H9 (cell line): Measurements from ENCODE around the gene TMPRSS3. TPM values are rescaled to one million over a fixed set of nuclear protein-coding genes. Genes with fewer than 3 reads are reported as not detected.

Experiments
- DNase-seq: peaks from one replicate; pipeline ENCODE4 v3.0.0-alpha.2; 2017
- H2AFZ ChIP-seq: one replicate; pipeline ENCODE4 v1.6.1; 2013; ENCODE audit warnings: mild to moderate bottlenecking, low read length, control low read depth, moderate library complexity
- H2AK5ac ChIP-seq: 2 replicates; pipeline ENCODE4 v1.6.1; 2013; ENCODE audit warnings: low read length, control low read depth, mixed read lengths; ENCODE audit not compliant: insufficient read length
- H2BK120ac ChIP-seq: one replicate; pipeline ENCODE4 v1.6.1; 2013; ENCODE audit warnings: low read depth, mild to moderate bottlenecking, low read length, control low read depth, inconsistent platforms; ENCODE audit not compliant: poor library complexity, severe bottlenecking
- H2BK12ac ChIP-seq: 2 replicates; pipeline ENCODE4 v1.6.1; 2013; ENCODE audit warnings: low read length, control low read depth, mixed read lengths, low read depth; ENCODE audit not compliant: insufficient read length
- H2BK15ac ChIP-seq: 2 replicates; pipeline ENCODE4 v1.6.1; 2013; ENCODE audit warnings: low read depth, low read length, control low read depth
- H2BK20ac ChIP-seq: one replicate; pipeline ENCODE4 v1.6.1; 2013; ENCODE audit warnings: low read depth, mild to moderate bottlenecking, low read length, control low read depth, inconsistent platforms; ENCODE audit not compliant: poor library complexity, severe bottlenecking
- H2BK5ac ChIP-seq: 2 replicates; pipeline ENCODE4 v1.6.1; 2013; ENCODE audit warnings: low read length, control low read depth, mixed read lengths; ENCODE audit not compliant: insufficient read length
- H3K14ac ChIP-seq: 2 replicates; pipeline ENCODE4 v1.6.1; 2013; ENCODE audit warnings: low read length, control low read depth; ENCODE audit not compliant: insufficient read depth
- H3K18ac ChIP-seq: 2 replicates; pipeline ENCODE4 v1.6.1; 2013; ENCODE audit warnings: low read depth, mild to moderate bottlenecking, mixed read lengths, low read length, control low read depth; ENCODE audit not compliant: insufficient read length
- H3K23ac ChIP-seq: 2 replicates; pipeline ENCODE4 v1.6.1; 2013; ENCODE audit warnings: low read length, control low read depth, mixed read lengths, low read depth; ENCODE audit not compliant: insufficient read length
- H3K23me2 ChIP-seq: 2 replicates; pipeline ENCODE4 v1.6.1; 2013; ENCODE audit warnings: low read depth, mild to moderate bottlenecking, mixed read lengths, low read length, control low read depth; ENCODE audit not compliant: insufficient read length, poor library complexity, severe bottlenecking
- H3K27ac ChIP-seq: 2 replicates; pipeline ENCODE4 v1.5.1; 2013; ENCODE audit warnings: low read length, control low read depth, mixed read lengths, low read depth; ENCODE audit not compliant: insufficient read length
- H3K27me3 ChIP-seq: 2 replicates; pipeline ENCODE4 v1.6.1; 2013; ENCODE audit warnings: low read length, control low read depth, inconsistent platforms; ENCODE audit not compliant: insufficient read depth
- H3K4ac ChIP-seq: 2 replicates; pipeline ENCODE4 v1.6.1; 2013; ENCODE audit warnings: low read depth, mild to moderate bottlenecking, control low read depth, inconsistent platforms, low read length, moderate library complexity
- H3K4me1 ChIP-seq: 2 replicates; pipeline ENCODE4 v1.6.1; 2013; ENCODE audit warnings: low read length, control low read depth, inconsistent platforms; ENCODE audit not compliant: insufficient read depth
- H3K4me2 ChIP-seq: 2 replicates; pipeline ENCODE4 v1.6.1; 2013; ENCODE audit warnings: low read length, control low read depth, mixed read lengths; ENCODE audit not compliant: insufficient read length, insufficient read depth
- H3K56ac ChIP-seq: 2 replicates; pipeline ENCODE4 v1.6.1; 2013; ENCODE audit warnings: low read depth, mild to moderate bottlenecking, mixed read lengths, low read length, control low read depth; ENCODE audit not compliant: insufficient read length
- H3K79me1 ChIP-seq: 2 replicates; pipeline ENCODE4 v1.6.1; 2013; ENCODE audit warnings: low read depth, mild to moderate bottlenecking, moderate library complexity, low read length, control low read depth, inconsistent platforms; ENCODE audit not compliant: insufficient read depth, poor library complexity, severe bottlenecking
- H3K79me2 ChIP-seq: 2 replicates; pipeline ENCODE4 v1.6.1; 2013; ENCODE audit warnings: low read length, control low read depth, inconsistent platforms; ENCODE audit not compliant: insufficient read depth
- H3K9ac ChIP-seq: 2 replicates; pipeline ENCODE4 v1.6.1; 2013; ENCODE audit warnings: low read length, control low read depth, mixed read lengths; ENCODE audit not compliant: insufficient read length; ENCODE audit errors: extremely low read depth
- H3K9me3 ChIP-seq: one replicate; pipeline ENCODE4 v1.6.1; 2013; ENCODE audit warnings: low read depth, low read length, inconsistent platforms; ENCODE audit not compliant: control insufficient read depth
- H3T11ph ChIP-seq: one replicate; pipeline ENCODE4 v1.6.1; 2013; ENCODE audit warnings: mild to moderate bottlenecking, low read length, control low read depth, inconsistent platforms
- H4K20me1 ChIP-seq: one replicate; pipeline ENCODE4 v1.6.1; 2013; ENCODE audit not compliant: control insufficient read depth, insufficient read length, insufficient read depth
- H4K5ac ChIP-seq: 2 replicates; pipeline ENCODE4 v1.6.1; 2013; ENCODE audit warnings: low read depth, mild to moderate bottlenecking, mixed read lengths, low read length, control low read depth; ENCODE audit not compliant: insufficient read length
- H4K8ac ChIP-seq: replicated peaks from 2 replicates; pipeline ENCODE4 v1.6.1; 2013; ENCODE audit warnings: low read length, control low read depth, mixed read lengths, low read depth; ENCODE audit not compliant: insufficient read length
- H4K91ac ChIP-seq: 2 replicates; pipeline ENCODE4 v1.6.1; 2013; ENCODE audit warnings: low read depth, mild to moderate bottlenecking, moderate library complexity, mixed read lengths, low read length, control low read depth; ENCODE audit not compliant: insufficient read length
- H3K27ac Mint-ChIP-seq, 3 experiments: 2 replicates in 2 of 3; 3 replicates in 1 of 3; pipeline ENCODE4 v1.8.0; 2020 to 2021; ENCODE audit warnings: mixed read lengths in 3 of 3, mild to moderate bottlenecking in 1 of 3, moderate library complexity in 1 of 3
- H3K27me3 Mint-ChIP-seq: 2 replicates; pipeline ENCODE4 v1.8.0; 2021; ENCODE audit warnings: low read depth, mild to moderate bottlenecking, moderate library complexity, mixed read lengths
- H3K36me3 Mint-ChIP-seq, 3 experiments: 2 replicates in 2 of 3; 3 replicates in 1 of 3; pipeline ENCODE4 v1.8.0; 2020 to 2021; ENCODE audit warnings: low read depth in 3 of 3, mixed read lengths in 3 of 3; ENCODE audit not compliant: insufficient read depth in 1 of 3
- H3K4me1 Mint-ChIP-seq, 2 experiments: 2 replicates each; pipeline ENCODE4 v1.8.0; 2020; ENCODE audit warnings: mixed read lengths in 2 of 2
- H3K4me3 Mint-ChIP-seq, 2 experiments: 2 replicates in 1 of 2; 3 replicates in 1 of 2; pipeline ENCODE4 v1.8.0; 2020 to 2021; ENCODE audit warnings: mild to moderate bottlenecking in 2 of 2, mixed read lengths in 2 of 2, moderate library complexity in 1 of 2
- H3K9me3 Mint-ChIP-seq, 2 experiments: 2 replicates in 1 of 2; 3 replicates in 1 of 2; pipeline ENCODE4 v1.8.0; 2020; ENCODE audit warnings: mild to moderate bottlenecking in 2 of 2, mixed read lengths in 2 of 2, moderate library complexity in 1 of 2
- WGBS: extraction: QIAGEN DNeasy Blood & Tissue Kit; methylation state at CpG from one replicate; pipeline ENCODE4 v1.1.7; 2013; ENCODE audit warnings: missing lambda C conversion rate, low lambda C conversion rate, mixed read lengths; ENCODE audit not compliant: insufficient read length; ENCODE audit errors: extremely low coverage; 5-methylcytosine and 5-hydroxymethylcytosine counted together
- total RNA-seq: library from RNA; stranded (reverse); gene quantifications from 2 replicates; pipeline ENCODE4 v1.2.1, GENCODE V29; 2021
- TF ChIP-seq, protein P1 (sequence below): fragments of 200-600 bp; sonication (generic); conservative IDR thresholded peaks from 3 replicates; pipeline ENCODE4 v1.8.0; 2021; ENCODE audit warnings: antibody characterized with exemption, mild to moderate bottlenecking

Gene TMPRSS3
- total RNA-seq, 1 experiment from 2014 or later: 0.31 TPM

- no peak overlapping the region for H3K18ac ChIP-seq
- H3K9ac ChIP-seq: no peak overlapping the region
- no peak overlapping the region for H3T11ph ChIP-seq
- H2AK5ac ChIP-seq: no peak overlapping the region
- H3K4me2 ChIP-seq: no peak overlapping the region
- no peaks in the 10 kb centered on the region for H3K79me1 ChIP-seq
- no peak overlapping the region for H4K91ac ChIP-seq
- no CpG with 5 or more reads among the region's 8 CpGs for WGBS
- peak; percentile 56 for DNase-seq
- H2BK15ac ChIP-seq: no peak overlapping the region
- H2BK12ac ChIP-seq: no peak overlapping the region
- Mint-ChIP-seq H3K9me3 (peaks cover 8 to 17% of the 10 kb centered on the region in 2 experiments), H3K27me3 (peaks cover 50% of the 10 kb centered on the region), H3K4me1 (no peaks in the 10 kb centered on the region), H3K36me3 (no peaks in the 10 kb centered on the region), H3K4me3 (no peak overlapping the region), H3K27ac (no peak overlapping the region)
- no peaks in the 10 kb centered on the region for H3K79me2 ChIP-seq
- H3K14ac ChIP-seq: no peak overlapping the region
- H4K5ac ChIP-seq: no peak overlapping the region
- no peak overlapping the region for H3K23ac ChIP-seq
- no peak overlapping the region for H3K56ac ChIP-seq
- no peaks in the 10 kb centered on the region for H3K23me2 ChIP-seq
- no peaks in the 10 kb centered on the region for H3K27me3 ChIP-seq
- no peak overlapping the region for H2BK120ac ChIP-seq
- H3K27ac ChIP-seq: no peak overlapping the region
- H2AFZ ChIP-seq: no peak overlapping the region
- no peak overlapping the region for H3K4ac ChIP-seq
- no peaks in the 10 kb centered on the region for H3K9me3 ChIP-seq
- peaks cover 3% of the 10 kb centered on the region for H4K20me1 ChIP-seq
- H2BK5ac ChIP-seq: no peak overlapping the region
- H4K8ac ChIP-seq: no peak overlapping the region
- H3K4me1 ChIP-seq: no peaks in the 10 kb centered on the region
- TF ChIP-seq, protein P1, sequence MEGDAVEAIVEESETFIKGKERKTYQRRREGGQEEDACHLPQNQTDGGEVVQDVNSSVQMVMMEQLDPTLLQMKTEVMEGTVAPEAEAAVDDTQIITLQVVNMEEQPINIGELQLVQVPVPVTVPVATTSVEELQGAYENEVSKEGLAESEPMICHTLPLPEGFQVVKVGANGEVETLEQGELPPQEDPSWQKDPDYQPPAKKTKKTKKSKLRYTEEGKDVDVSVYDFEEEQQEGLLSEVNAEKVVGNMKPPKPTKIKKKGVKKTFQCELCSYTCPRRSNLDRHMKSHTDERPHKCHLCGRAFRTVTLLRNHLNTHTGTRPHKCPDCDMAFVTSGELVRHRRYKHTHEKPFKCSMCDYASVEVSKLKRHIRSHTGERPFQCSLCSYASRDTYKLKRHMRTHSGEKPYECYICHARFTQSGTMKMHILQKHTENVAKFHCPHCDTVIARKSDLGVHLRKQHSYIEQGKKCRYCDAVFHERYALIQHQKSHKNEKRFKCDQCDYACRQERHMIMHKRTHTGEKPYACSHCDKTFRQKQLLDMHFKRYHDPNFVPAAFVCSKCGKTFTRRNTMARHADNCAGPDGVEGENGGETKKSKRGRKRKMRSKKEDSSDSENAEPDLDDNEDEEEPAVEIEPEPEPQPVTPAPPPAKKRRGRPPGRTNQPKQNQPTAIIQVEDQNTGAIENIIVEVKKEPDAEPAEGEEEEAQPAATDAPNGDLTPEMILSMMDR: no peak
- no peak overlapping the region for H2BK20ac ChIP-seq
Observed at GRCh38 chr21:42437786-42438185, 41.9 kb upstream of the TMPRSS3 start.
